ENCODE measurements around the gene CAMK2B.
A peak's percentile ranks its signal among the peaks of the same experiment; 100 is the strongest.

The CAMK2B gene

DNA sequence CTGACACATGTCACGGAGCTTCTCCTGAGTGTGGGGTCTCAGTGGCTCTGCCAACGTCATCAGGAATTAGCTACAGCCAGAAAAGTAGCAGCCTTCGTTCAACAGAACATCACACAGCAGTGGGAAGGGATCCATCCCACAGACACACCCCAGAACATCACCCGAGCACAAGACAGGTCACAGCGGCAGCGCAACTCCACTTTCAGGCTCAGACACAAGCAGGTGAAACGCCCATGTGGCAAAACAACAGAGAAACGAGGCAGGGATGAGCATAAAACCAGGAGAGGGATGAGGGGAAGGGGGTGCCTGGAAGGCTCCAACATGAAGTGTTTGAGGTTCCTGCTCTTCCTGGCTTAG is 44.8 kb downstream of the CAMK2B start:
- WGBS (ENCODE audit: insufficient coverage, insufficient read length) = no CpG with 5 or more reads among the region's 8 CpGs
- H3K27ac ChIP-seq (ENCODE audit: low read length) = no peak overlapping the region
- DNase-seq (ENCODE audit: low read depth, low spot score) = no peak

DNA sequence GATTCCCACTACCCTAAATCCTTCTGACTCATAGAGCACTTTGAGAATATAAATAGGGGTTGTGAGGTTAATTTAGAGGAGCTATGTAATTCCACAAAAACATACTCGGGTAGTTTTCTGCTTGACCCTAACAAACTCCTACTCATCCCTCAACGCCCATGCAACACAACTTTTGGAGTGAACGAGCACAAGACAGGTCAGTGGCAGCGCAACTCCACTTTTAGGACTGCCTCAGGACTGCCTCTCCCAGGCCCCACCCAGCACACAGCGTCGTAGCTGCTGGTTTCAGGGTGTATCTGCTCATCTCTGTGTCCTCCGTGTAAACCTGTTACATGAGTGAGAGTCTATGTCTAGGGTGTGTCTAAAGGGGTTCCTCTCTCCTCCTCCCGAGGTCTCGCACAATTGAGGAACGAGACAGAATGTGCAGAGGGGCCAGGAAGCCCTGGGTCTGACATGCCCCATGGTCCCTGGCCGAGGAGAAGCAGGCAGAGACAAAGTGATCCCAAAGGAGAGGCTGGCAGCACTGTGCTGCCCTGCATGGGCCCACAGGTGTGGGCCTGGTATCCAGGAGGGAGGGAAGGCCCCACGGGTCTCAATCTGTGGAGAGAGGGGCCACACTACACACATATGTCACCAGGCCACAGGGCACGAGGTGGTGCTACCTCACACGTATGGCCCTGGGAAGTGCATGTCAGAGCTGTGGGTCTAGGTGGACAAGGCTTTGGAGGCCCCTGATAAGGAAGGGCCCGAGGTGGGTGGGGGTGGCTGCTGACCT is 45.5 kb downstream of the CAMK2B start:
- peaks cover 3% of the 10 kb centered on the region for H3K4me1 ChIP-seq (ENCODE audit: control insufficient read depth, insufficient read depth, low read length)
- no peaks in the 10 kb centered on the region for H3K36me3 ChIP-seq (ENCODE audit: control insufficient read depth, insufficient read depth, low read length)
- no peak overlapping the region for H3K4me3 ChIP-seq (ENCODE audit: low read length)
- no peak overlapping the region for H3K27ac ChIP-seq (ENCODE audit: low read length)
- no peaks in the 10 kb centered on the region; the same call in 1 of the 2 replicates for H3K27me3 ChIP-seq (ENCODE audit: control insufficient read depth, insufficient read depth, low read length)
- no peaks in the 10 kb centered on the region for H3K9me3 ChIP-seq (ENCODE audit: control insufficient read depth, insufficient read depth, low read length)
- no peak for DNase-seq (ENCODE audit: low read depth, low spot score)
- no CpG with 5 or more reads among the region's 15 CpGs for whole genome bisulfite sequencing (ENCODE audit: insufficient coverage, insufficient read length)

More for the DNA sequence above, 44.8 kb downstream of the CAMK2B start:
- Histone ChIP-seq H3K9me3 (ENCODE audit: control insufficient read depth, insufficient read depth, low read length) (no peaks in the 10 kb centered on the region), H3K4me3 (ENCODE audit: low read length) (no peak overlapping the region), H3K4me1 (ENCODE audit: control insufficient read depth, insufficient read depth, low read length) (peaks cover 3% of the 10 kb centered on the region), H3K27me3 (ENCODE audit: control insufficient read depth, insufficient read depth, low read length) (no peaks in the 10 kb centered on the region), H3K36me3 (ENCODE audit: control insufficient read depth, insufficient read depth, low read length) (no peaks in the 10 kb centered on the region)

- H3K27ac ChIP-seq (ENCODE audit: low read length) = no peak overlapping the region
- no peaks in the 10 kb centered on the region for H3K9me3 ChIP-seq (ENCODE audit: control insufficient read depth, insufficient read depth, low read length)
- no peak for DNase-seq (ENCODE audit: low read depth, low spot score)
- peaks cover 1% of the 10 kb centered on the region; the same call in 1 of the 2 replicates for H3K27me3 ChIP-seq (ENCODE audit: control insufficient read depth, insufficient read depth, low read length)
- H3K4me1 ChIP-seq (ENCODE audit: control insufficient read depth, insufficient read depth, low read length) = peaks cover 3% of the 10 kb centered on the region
- H3K4me3 ChIP-seq (ENCODE audit: low read length) = no peak overlapping the region
- no peaks in the 10 kb centered on the region for H3K36me3 ChIP-seq (ENCODE audit: control insufficient read depth, insufficient read depth, low read length)
- no CpG with 5 or more reads among the region's 6 CpGs for WGBS (ENCODE audit: insufficient coverage, insufficient read length)
Observed at GRCh38 chr7:44279286-44279685, 46.1 kb downstream of the CAMK2B start.

DNA sequence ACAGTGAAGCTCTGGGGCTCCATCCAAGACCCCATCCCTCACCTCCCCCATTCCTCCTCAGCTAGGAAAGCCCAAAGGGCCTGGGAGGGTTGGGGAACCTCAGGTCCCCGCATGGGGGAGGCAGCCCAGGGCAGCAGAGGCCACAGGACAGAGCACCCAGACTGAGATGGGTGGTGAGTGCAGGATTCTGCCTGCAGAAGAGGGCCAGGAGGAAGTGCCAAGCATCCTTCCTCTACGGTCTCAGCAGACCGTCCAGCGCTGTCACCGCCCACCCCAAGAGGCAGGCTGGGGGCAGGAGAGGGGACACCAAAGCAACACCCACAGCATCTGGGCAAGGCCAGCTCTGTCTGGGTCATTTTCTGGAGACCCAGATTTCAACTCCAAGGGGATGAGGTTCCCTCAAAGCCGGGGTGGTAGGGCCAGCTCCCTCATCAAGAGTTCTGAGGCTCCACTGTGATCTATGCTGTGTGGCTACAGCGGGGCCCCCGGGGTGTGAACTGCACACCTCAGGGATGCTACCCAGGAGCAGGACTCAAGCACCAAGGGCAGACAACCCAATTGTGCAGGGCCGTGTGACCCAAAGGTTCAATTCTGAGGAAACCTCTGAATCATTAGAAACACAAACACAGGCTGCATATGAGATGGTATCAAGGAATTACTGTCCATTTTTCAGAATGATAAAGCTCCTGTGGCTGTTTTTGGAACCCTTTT is 46.8 kb downstream of the CAMK2B start:
- H3K4me3 ChIP-seq (ENCODE audit: low read length) = no peak overlapping the region
- no CpG with 5 or more reads among the region's 9 CpGs for WGBS (ENCODE audit: insufficient coverage, insufficient read length)
- peaks cover 1% of the 10 kb centered on the region; the same call in 1 of the 2 replicates for H3K27me3 ChIP-seq (ENCODE audit: control insufficient read depth, insufficient read depth, low read length)
- peaks cover 3% of the 10 kb centered on the region for H3K4me1 ChIP-seq (ENCODE audit: control insufficient read depth, insufficient read depth, low read length)
- no peaks in the 10 kb centered on the region for H3K9me3 ChIP-seq (ENCODE audit: control insufficient read depth, insufficient read depth, low read length)
- no peak overlapping the region for H3K27ac ChIP-seq (ENCODE audit: low read length)
- DNase-seq (ENCODE audit: low read depth, low spot score) = no peak
- no peaks in the 10 kb centered on the region for H3K36me3 ChIP-seq (ENCODE audit: control insufficient read depth, insufficient read depth, low read length)

- DNase-seq (ENCODE audit: low read depth, low spot score) = no peak
- no CpG with 5 or more reads among the region's 8 CpGs for WGBS (ENCODE audit: insufficient coverage, insufficient read length)
Observed at GRCh38 chr7:44277851-44278250, 47.5 kb downstream of the CAMK2B start.

GRCh38 chr7:44277391-44277790 is 48.0 kb downstream of the CAMK2B start:
- no peak overlapping the region for H3K4me3 ChIP-seq (ENCODE audit: low read length)
- no peak overlapping the region for H3K27ac ChIP-seq (ENCODE audit: low read length)
- H3K36me3 ChIP-seq (ENCODE audit: control insufficient read depth, insufficient read depth, low read length) = no peaks in the 10 kb centered on the region
- WGBS (ENCODE audit: insufficient coverage, insufficient read length) = no CpG with 5 or more reads among the region's 11 CpGs
- peaks cover 3% of the 10 kb centered on the region for H3K4me1 ChIP-seq (ENCODE audit: control insufficient read depth, insufficient read depth, low read length)
- no peaks in the 10 kb centered on the region for H3K9me3 ChIP-seq (ENCODE audit: control insufficient read depth, insufficient read depth, low read length)
- no peak for DNase-seq (ENCODE audit: low read depth, low spot score)
- H3K27me3 ChIP-seq (ENCODE audit: control insufficient read depth, insufficient read depth, low read length) = peaks cover 1% of the 10 kb centered on the region; the same call in 1 of the 2 replicates

More at GRCh38 chr7:44277851-44278250, 47.5 kb downstream of the CAMK2B start:
- Histone ChIP-seq H3K4me1 (ENCODE audit: control insufficient read depth, insufficient read depth, low read length) (peaks cover 3% of the 10 kb centered on the region), H3K27ac (ENCODE audit: low read length) (no peak overlapping the region), H3K27me3 (ENCODE audit: control insufficient read depth, insufficient read depth, low read length) (peaks cover 1% of the 10 kb centered on the region; the same call in 1 of the 2 replicates), H3K36me3 (ENCODE audit: control insufficient read depth, insufficient read depth, low read length) (no peaks in the 10 kb centered on the region), H3K4me3 (ENCODE audit: low read length) (no peak overlapping the region), H3K9me3 (ENCODE audit: control insufficient read depth, insufficient read depth, low read length) (no peaks in the 10 kb centered on the region)

DNA sequence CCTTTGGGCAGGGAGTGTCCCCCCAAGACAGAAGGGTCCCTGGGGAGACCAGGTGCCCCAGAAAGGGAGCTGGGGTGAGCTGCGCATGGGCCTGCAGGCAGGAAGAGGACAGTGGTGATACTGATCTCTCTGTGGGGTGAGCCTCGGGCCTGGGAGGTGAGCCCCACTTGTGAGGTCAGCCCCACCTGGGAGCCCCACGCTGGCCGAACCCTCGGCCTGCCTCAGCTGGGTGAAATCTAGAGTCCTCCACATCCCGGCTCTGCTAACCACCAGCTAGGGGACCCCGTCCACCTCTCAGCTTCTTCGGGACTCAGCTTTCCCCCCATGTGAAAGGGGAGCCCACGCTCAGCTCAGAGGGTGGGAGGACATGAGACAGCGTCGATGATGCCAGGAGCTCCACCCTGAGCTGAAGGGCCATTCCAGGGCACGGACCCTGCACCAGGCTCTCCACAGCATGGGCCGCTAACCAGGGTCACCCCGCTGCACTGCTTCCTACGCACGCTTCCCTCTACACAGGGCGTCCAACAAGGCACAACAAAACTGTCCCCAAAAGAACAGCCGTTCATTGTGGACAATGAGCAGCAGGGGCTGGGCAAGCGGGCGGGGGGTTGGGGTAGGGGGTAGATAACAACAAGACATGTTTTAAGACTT is 48.7 kb downstream of the CAMK2B start:
- no CpG with 5 or more reads among the region's 20 CpGs for WGBS (ENCODE audit: insufficient coverage, insufficient read length)
- no peaks in the 10 kb centered on the region for H3K36me3 ChIP-seq (ENCODE audit: control insufficient read depth, insufficient read depth, low read length)
- DNase-seq (ENCODE audit: low read depth, low spot score) = no peak
- no peak overlapping the region for H3K27ac ChIP-seq (ENCODE audit: low read length)
- no peak overlapping the region for H3K4me3 ChIP-seq (ENCODE audit: low read length)
- peaks cover 1% of the 10 kb centered on the region; the same call in 1 of the 2 replicates for H3K27me3 ChIP-seq (ENCODE audit: control insufficient read depth, insufficient read depth, low read length)
- H3K9me3 ChIP-seq (ENCODE audit: control insufficient read depth, insufficient read depth, low read length) = no peaks in the 10 kb centered on the region
- peaks cover 3% of the 10 kb centered on the region for H3K4me1 ChIP-seq (ENCODE audit: control insufficient read depth, insufficient read depth, low read length)

DNA sequence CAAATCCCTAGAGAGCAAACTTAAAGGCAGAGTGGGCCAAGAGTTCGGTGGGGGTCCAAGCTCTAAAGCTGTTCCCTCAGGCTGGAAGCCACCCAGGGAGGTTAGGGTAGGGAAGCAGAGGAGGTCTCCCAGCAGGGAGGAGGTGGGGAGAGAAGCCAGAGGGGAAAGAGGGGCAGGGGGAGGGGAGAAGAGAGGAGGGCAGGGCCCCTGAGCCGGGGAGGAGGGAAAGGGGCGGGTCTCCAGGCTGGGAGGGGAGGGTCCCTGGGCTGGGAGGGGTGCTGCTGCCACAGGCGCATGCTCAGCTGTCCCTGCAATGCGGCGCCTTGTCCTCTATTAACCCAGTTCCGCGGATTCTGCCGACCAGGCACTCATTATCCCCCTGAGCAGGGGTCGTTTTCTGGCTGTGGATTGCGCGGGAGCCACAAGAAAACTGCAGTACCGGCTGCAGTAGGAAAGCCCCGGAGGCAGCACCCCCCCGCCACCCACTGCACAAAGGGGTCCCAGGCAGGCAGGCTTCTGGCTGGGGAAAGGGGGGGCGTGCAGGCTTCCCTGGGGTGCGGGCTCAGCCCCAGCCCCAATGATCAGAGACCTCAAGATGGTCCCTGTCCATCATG is 49.3 kb downstream of the CAMK2B start:
- DNase-seq (ENCODE audit: low read depth, low spot score) = peak; percentile 47
- no CpG with 5 or more reads among the region's 17 CpGs for WGBS (ENCODE audit: insufficient coverage, insufficient read length)
- H3K27me3 ChIP-seq (ENCODE audit: control insufficient read depth, insufficient read depth, low read length) = peaks cover 1% of the 10 kb centered on the region; the same call in 1 of the 2 replicates

GRCh38 chr7:44275146-44275545 is 50.2 kb downstream of the CAMK2B start:
- H3K27ac ChIP-seq (ENCODE audit: low read length) = no peak overlapping the region
- WGBS (ENCODE audit: insufficient coverage, insufficient read length) = no CpG with 5 or more reads among the region's 7 CpGs
- H3K27me3 ChIP-seq (ENCODE audit: control insufficient read depth, insufficient read depth, low read length) = peaks cover 1% of the 10 kb centered on the region; the same call in 1 of the 2 replicates

More for the DNA sequence above, 49.3 kb downstream of the CAMK2B start:
- Histone ChIP-seq H3K36me3 (ENCODE audit: control insufficient read depth, insufficient read depth, low read length) (no peaks in the 10 kb centered on the region), H3K4me3 (ENCODE audit: low read length) (no peak overlapping the region; the same call in 1 of the 2 replicates), H3K27ac (ENCODE audit: low read length) (no peak overlapping the region), H3K9me3 (ENCODE audit: control insufficient read depth, insufficient read depth, low read length) (no peaks in the 10 kb centered on the region), H3K4me1 (ENCODE audit: control insufficient read depth, insufficient read depth, low read length) (peaks cover 3% of the 10 kb centered on the region)

GRCh38 chr7:44274623-44274975 is 50.8 kb downstream of the CAMK2B start:
- H3K9me3 ChIP-seq (ENCODE audit: control insufficient read depth, insufficient read depth, low read length) = no peaks in the 10 kb centered on the region
- no CpG with 5 or more reads among the region's 3 CpGs for WGBS (ENCODE audit: insufficient coverage, insufficient read length)
- no peaks in the 10 kb centered on the region for H3K36me3 ChIP-seq (ENCODE audit: control insufficient read depth, insufficient read depth, low read length)
- H3K27ac ChIP-seq (ENCODE audit: low read length) = no peak overlapping the region
- no peak overlapping the region for H3K4me3 ChIP-seq (ENCODE audit: low read length)
- no peak for DNase-seq (ENCODE audit: low read depth, low spot score)
- peaks cover 1% of the 10 kb centered on the region; the same call in 1 of the 2 replicates for H3K27me3 ChIP-seq (ENCODE audit: control insufficient read depth, insufficient read depth, low read length)
- peaks cover 3% of the 10 kb centered on the region for H3K4me1 ChIP-seq (ENCODE audit: control insufficient read depth, insufficient read depth, low read length)

More at GRCh38 chr7:44275146-44275545, 50.2 kb downstream of the CAMK2B start:
- no peak for DNase-seq (ENCODE audit: low read depth, low spot score)
- Histone ChIP-seq H3K4me1 (ENCODE audit: control insufficient read depth, insufficient read depth, low read length) (peaks cover 3% of the 10 kb centered on the region), H3K4me3 (ENCODE audit: low read length) (no peak overlapping the region), H3K9me3 (ENCODE audit: control insufficient read depth, insufficient read depth, low read length) (no peaks in the 10 kb centered on the region), H3K36me3 (ENCODE audit: control insufficient read depth, insufficient read depth, low read length) (no peaks in the 10 kb centered on the region)

All from iPS DF 6.9 (cell line).